HG02798 (cell line): Measurements from ENCODE around the gene PPA1.
"Not testable (repeated sequence)": the region's sequence is repeated elsewhere in the genome, so short reads cannot be mapped to it uniquely, and the experiment has no call there.

Source experiments
- ATAC-seq: cut with Tn5 transposase; IDR thresholded peaks from one replicate; pipeline ENCODE4 v1.9.1; 2021; ENCODE audit warnings: mild to moderate bottlenecking; ENCODE audit not compliant: unreplicated experiment, poor library complexity

Gene PPA1

DNA sequence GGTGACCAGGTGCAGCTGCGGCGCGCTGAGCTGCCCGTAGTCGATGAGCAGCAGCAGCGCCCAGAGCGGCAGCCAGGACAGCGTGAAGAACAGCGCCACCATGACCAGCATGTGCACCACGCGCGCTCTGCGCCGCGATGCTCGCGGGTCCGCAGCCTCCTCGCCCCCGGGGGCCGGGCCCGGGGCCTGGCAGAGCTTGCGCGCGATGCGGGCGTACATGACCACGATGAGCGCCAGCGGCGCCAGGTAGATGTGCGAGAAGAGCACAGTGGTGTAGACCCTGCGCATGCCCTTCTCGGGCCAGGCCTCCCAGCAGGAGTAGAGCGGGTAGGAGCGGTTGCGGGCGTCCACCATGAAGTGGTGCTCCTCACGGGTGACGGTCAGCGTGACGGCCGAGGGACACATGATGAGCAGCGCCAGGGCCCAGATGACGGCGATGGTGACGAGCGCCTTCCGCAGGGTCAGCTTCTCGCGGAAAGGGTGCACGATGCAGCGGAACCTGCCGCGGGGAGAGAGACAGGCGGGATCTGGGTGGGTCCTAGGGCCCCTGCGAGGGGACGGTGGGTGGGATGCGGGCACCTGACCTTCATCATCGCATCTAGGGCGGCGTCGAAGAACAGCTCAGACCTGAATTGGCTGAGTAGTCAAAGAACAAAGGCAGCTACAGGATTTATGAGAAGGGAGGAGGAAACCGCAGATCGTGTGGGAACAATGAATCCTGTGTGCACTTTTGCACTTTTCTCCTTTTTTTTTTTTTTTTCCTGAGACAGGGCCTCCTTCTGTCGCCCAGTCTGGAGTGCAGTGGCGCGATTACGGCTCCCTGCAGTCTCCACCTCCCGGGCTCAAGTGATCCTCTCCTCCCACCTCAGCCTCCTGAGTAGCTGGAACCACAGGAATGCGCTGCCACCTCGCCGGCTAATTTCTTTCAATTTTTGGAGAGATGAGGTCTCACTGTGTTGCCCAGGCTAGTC is 22.4 kb upstream of the PPA1 start:
- no peak for ATAC-seq

DNA sequence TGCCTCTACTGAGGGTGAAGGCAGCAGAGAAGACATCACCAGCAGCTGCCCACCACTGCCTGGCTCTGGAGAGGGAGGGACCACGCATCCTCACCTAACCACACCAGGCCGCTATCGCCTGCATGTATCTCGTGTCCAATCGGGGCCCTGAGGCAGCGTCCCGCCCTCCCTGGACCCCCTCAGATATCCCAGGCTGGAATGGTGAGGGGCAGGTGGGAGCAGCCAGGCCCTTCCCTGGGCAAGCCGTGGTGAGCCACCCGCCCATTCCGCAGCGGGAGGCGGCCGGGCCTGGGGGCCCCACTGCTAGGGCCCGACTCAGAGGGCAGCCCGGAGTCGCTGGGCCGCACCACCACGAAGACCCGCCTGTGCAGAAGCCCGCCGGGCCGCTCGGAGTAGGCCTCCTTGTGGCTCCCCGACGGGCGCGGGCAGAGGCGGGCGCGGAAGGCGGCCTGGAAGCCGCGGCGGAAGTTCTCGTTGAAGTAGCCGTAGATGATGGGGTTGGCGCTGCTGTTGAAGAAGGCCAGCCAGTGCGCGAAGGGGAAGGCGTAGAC is 21.6 kb upstream of the PPA1 start:
- ATAC-seq = no peak

DNA sequence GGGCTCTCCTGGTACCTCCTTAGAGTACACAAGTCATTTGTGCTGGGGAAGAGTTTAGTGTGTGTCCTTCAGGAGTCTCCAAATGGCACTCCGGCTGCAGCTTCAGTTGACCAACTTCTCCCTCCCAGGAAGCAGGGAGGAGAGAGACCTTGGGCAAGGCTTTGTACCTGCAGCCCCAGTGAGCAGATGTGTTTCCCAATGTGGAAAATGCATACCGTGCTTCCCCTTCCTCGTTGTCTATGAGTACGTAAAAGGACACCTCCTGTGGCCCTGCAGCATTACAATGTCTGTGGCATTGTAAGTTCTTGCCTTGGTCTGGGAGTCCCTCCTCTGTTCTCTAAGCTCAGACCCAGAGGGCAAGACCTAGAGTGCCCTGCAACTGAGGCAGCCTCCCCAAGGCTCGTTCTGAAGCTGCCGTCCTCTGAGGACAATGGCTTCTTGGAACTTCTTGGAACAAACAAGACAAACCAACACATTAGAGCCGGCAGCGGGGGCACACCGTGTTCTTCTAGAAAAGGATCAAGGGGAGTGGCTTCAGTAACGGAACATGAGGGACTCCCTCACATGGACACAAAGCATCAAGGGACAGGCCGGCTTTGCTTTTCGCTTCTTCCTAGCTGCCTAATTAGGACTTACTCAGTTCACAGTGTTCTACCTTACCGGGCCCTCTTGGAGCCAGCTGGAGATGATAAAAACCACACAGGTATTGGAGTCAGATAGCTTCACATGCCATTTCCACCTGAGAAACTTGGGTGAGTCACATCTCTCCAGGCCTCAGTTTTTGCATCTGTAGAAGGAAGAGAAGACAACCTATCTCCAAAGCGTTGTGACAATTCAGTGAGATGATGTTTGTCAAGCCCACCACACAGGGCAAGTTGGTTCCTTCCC is 20.9 kb upstream of the PPA1 start:
- ATAC-seq = no peak

DNA sequence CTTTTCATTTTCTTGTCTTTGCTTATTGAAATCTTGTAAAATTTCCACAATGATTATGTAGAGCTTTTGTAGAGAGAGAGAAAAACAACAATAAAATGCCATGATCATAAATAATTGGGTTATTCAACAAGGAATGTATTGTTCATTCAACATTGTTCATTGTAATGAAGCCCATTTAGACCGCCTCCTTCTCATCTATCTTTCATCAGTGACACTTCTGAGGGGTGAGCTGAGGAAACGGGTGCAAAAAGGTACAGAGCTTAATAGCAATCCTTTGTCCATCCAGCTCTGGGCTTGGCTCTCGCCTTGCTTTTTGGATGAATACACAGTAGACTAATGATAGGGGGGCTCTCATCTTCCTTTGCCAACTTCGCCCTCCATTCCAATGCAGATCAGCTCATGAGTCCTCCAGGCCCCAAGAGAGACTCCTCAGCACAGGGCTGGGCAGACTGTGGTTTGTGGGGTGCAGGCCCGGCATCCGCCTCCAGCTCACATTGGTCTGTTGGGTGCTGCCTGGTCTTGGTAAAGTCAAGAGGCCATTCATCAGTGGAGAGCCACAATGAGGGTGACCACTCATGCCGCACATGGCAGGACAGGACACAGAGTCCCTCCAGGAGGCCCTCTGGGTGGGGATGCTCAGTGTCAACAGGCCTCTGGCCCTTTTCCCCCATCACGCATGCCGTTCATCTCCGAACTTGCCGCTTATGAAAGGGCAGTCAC is 17.9 kb upstream of the PPA1 start:
- ATAC-seq = no peak

DNA sequence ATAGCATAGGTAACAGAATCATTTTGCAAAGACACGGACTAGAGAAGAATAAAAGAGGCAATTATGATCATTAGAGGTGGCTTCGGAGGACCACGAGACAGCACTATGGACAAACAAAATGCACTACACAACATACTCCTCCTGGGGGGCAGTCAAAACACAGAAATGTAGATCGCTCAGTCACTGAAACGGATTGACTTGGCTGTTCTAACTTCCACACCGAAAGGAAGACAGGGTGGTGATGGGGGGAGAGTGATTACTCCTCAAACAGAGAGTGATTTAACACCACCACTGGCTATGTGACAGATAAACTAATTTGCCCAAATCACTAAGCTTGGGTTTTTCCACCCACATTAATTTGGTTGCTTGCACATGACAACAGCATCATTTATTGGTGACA is 14.1 kb upstream of the PPA1 start:
- no peak for ATAC-seq

DNA sequence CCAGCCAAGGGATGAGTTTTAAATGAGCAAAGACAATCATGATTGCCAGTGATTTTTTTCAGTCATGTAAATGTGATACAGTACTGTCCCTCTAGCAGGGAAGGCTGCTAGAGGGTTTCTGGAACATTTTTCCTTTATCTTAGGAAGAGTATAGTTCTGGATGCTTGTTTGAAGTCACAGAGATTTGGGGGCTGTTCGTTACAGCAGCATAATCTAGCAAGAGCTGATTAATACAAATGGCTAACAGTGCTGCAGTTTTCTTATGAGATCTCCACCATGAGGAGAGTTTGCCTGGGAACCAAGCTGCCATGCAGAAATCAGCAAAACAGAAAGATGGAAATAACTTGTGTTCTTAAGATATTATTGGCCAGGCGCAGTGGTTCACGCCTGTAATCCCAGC is 7.9 kb upstream of the PPA1 start:
- no peak for ATAC-seq

DNA sequence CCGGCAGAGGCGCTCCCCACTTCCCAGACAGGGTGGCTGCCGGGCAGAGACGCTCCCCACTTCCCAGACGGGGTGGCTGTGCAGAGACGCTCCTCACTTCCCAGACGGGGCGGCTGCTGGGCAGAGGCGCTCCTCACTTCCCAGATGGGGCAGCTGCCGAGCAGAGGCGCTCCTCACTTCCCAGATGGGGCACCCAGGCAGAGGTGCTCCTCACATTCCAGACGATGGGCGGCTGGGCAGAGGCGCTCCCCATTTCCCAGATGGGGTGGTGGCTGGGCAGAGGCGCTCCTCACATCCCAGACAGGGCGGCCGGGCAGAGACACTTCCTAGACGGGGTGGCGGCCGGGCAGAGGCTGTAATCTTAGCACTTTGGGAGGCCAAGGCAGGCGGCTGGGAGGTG is 6.8 kb upstream of the PPA1 start:
- not testable (repeated sequence) for ATAC-seq

DNA sequence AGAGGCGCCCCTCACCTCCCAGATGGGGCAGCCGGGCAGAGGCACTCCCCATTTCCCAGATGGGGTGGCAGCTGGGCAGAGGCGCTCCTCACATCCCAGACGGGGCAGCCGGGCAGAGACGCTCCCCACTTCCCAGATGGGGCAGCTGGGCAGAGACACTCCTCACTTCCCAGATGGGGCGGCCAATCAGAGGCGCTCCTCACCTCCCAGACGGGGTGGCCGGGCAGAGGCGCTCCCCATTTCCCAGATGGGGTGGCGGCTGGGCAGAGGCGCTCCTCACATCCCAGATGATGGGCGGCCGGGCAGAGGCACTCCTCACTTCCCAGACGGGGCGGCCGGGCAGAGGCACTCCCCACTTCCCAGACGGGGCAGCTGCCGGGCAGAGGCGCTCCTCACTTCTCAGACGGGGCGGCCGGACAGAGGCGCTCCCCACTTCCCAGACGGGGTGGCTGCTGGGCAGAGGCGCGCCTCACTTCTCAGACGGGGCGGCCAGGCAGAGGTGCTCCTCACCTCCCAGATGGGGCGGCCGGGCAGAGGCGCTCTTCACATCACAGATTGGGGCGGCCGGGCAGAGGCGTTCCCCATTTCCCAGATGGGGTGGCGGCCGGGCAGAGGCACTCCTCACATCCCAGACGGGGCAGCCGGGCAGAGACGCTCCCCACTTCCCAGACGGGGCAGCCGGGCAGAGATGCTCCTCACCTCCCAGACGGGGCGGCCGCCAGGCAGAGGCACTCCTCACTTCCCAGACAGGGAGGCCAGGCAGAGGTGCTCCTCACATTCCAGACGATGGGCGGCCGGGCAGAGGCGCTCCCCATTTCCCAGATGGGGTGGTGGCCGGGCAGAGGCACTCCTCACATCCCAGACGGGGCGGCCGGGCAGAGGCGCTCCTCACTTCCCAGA is 6.1 kb upstream of the PPA1 start:
- not testable (repeated sequence) for ATAC-seq

DNA sequence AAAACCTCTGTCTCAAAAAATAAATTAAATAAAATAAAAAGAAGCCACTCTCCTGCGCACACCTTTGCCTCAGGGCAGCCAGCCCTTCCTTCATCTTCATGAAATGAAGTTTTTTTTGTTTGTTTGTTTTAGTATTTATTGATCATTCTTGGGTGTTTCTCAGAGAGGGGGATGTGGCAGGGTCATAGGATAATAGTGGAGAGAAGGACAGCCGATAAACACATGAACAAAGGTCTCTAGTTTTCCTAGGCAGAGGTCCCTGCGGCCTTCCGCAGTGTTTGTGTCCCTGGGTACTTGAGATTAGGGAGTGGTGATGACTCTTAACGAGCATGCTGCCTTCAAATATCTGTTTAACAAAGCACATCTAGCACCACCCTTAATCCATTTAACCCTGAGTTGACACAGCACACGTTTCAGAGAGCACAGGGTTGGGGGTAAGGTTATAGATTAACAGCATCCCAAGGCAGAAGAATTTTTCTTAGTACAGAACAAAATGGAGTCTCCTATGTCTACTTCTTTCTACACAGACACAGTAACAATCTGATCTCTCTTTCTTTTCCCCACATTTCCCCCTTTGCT is 4.8 kb upstream of the PPA1 start:
- ATAC-seq = not testable (repeated sequence)

DNA sequence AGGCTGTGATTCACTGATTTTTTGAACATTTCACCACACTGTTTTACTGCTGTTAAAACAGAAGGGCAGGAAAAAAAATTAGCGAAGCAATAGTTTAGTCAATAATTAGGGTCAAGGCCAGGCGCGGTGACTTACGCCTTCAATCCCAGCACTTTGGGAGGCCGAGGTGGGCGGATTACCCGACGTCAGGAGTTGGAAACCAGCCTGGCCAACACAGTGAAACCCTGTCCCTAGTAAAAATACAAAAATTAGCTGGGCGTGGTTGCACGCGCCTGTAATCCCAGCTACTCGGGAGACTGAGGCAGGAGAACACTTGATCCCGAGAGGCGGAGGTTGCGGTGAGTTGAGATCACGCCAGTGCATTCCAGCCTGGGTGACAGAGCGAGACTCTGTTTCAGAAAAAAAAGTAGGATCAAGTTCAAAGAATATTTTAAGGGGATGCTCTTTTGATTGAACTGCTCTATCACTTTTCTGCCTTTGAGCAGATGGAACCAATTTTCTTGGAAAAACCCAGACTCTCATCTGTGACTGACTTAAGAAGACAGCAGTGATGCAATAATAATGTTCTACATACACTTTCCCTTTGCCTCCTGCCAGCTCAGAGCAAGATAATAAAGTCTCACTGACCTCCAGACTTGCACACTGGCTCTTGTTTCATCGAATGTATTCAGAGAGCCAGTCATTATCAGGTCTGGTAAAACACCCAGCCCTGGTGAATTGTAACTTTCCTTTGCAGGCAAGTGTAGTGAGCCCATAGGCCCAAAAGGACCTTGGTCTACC is 1.6 kb upstream of the PPA1 start:
- no peak for ATAC-seq

DNA sequence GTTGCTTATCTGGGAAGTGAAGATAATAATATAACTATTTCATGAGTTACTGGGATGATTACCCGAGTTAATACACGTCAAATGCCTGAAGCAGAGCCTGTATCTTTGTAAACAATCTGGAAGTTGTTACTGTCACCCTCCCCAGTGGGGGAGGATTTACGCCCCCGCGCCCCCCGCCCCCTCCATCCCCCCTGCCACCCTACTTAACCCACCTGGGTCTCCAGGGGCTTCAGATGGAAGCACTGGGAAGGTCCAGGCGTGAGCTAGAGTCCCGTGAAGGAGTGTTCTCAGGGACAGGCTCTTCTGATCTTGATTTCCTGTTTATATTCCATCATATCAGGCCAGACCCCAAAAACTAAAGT is 691 bp upstream of the PPA1 start:
- no peak for ATAC-seq

DNA sequence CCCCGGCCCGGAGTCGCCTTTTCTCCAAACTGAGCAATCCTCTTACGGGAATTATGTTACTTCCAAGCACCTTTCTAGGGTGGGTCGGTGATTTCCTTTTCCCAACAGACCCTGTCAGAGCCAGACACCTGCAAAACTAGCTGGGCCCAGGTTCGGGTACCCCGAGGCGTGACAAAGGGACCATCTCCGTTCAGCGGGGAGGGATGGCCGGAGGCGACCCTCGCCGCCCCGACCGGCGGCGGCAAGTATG is 445 bp downstream of the PPA1 start:
- ATAC-seq = no peak

DNA sequence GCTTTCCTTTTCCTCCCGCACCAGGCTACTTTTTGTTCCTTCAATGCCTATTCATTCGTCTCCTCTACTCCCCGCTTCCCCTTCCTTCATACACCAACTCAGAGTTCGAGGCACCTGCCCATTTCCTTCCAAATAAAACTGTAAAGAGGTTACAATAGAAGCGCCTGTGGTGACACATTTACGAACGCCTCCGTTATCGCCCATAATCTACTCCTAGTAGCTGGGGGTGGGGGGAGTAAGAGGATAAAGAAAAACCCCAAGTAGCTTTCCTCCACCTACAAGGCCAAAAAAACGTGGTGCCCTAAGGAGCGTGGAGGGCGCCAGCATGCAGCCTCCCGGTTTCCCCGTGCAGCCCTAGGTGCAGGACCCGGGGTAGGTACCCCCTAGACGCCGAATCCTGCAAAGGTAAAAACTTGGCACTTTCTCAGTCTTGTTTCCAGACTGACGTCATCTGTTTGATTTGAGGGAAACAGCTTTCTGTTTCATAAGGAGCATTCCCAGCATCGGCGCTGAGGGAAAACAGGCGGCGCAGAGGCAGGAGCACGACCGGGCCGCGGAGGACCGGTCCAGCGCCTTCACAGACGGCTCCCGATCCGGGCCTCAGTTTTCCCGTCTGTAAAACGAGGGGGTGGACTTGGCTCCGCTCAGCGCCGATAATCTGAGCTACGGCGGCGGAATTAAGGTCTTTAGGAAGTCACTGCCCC is 922 bp downstream of the PPA1 start:
- no peak for ATAC-seq

DNA sequence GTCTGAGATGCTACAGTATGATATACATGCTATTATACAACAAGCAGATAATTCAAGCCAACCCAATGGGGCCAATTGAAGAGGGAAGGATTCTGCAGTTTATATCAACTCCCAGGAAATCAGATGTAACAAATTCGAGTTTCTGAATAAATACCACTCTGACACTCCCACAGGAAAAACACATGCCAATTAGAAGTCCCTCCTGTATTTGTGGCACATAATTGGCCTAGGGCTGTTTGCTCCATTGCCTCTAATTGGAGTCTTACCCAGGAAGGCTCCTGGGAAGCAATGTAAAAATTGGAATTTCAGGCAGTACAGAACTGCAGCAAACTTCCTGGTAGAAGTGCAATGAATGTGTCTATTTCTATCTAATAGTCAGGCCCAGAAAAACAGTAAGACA is 4.7 kb downstream of the PPA1 start:
- ATAC-seq = no peak

DNA sequence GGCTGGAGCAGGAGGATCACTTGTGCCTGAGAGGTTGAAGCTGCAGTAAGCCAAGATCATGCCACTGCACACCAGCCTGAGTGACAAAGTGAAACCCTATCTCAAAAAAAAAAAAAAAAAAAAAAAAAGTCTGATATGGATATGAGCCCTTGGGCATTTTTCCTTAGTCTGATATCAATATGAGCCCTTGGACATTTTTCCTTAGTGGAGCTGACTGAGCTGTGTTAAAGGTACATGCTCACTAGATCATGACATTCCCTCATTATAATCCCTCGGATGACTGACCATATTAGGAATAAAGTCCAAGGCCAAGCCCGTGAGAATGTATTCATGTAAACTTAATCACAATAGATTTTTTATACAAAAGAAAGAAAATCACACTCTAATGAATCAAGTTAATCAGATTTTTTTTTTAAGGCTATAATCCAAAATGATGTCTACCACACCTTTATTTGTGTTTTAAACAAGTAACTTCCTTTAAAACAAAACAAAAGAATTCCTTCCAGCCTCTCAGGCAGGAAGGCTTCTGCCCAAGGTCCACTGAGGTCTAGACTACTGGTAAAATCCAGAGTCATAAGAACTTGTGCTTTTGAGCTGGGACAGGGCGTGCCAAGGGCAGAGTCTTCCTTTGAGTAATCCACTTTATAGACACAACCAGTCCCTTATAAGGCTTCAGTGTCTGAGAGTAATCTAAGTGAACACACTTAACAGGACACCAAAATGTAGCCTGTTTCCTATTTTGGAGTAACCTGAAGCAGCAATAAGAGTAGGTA is 5.5 kb downstream of the PPA1 start:
- no peak for ATAC-seq

DNA sequence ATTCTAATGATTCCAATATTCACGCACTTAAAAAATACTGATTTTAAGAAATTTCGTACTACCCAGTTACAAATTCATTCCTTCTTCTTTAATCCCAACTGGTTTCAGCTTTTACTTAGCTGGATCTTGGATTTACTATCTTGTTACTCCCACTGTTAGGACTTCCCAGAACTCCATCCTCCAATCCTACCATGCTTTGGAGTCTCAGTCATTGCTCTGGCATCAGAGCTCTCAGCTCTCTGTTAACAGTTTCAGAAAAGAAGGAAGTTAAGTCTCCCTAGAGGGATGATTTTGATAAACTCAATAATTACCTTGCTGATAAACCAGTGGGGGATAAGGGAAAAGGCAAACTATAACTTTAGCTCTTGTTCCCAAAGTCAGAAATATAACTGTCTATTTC is 9.5 kb downstream of the PPA1 start:
- ATAC-seq = no peak

DNA sequence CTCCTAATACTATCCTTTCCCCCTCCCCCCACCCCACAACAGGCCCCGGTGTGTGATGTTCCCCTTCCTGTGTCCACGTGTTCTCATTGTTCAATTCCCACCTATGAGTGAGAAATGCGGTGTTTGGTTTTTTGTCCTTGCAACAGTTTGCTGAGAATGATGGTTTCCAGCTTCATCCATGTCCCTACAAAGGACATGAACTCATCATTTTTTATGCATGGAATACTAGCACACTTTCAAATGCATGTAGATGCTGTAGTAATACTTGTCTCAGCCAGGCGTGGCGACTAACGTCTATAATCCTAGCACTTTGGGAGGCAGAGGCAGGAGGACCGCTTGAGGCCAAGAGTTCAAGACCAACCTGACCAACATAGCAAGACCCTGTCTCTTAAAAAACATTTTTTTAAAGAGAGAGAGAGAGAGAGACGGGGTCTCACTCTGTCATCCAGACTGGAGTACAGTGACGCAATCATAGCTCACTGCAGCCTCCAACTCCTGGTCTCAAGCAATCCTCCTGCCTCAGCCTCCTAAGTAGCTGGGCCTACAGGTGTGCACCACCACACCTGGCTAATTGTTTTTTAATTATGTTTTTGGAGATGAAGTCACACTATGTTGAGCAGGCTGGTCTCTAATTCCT is 10.3 kb downstream of the PPA1 start:
- not testable (repeated sequence) for ATAC-seq
